HEK293 (cell line): ENCODE results near the gene ENO4.

ENCODE experiments used
- GLIS1 ChIP-seq: fragments of 450-650 bp; formaldehyde crosslinking; IDR thresholded peaks from 2 replicates; pipeline ENCODE4 v1.5.1; 2016; ENCODE audit warnings: missing biosample characterization, missing genetic modification characterization
- HOXC10 ChIP-seq: sonication (generic); formaldehyde crosslinking; IDR thresholded peaks from 2 replicates; pipeline ENCODE4 v1.8.1; 2023; ENCODE audit warnings: mild to moderate bottlenecking, missing genetic modification reagents
- KLF9 ChIP-seq: fragments of 450-650 bp; formaldehyde crosslinking; IDR thresholded peaks from 2 replicates; pipeline ENCODE4 v1.5.1; 2016; ENCODE audit warnings: missing biosample characterization, missing genetic modification characterization, low read depth
- ZBTB17 ChIP-seq: fragments of 450-650 bp; formaldehyde crosslinking; IDR thresholded peaks from 2 replicates; pipeline ENCODE4 v1.5.1; 2016; ENCODE audit warnings: missing biosample characterization, missing genetic modification characterization
- ZFP69B ChIP-seq: fragments of 450-650 bp; formaldehyde crosslinking; IDR thresholded peaks from 2 replicates; pipeline ENCODE4 v1.5.1; 2016; ENCODE audit warnings: missing biosample characterization, missing genetic modification characterization
- ZNF133 ChIP-seq: fragments of 450-650 bp; formaldehyde crosslinking; IDR thresholded peaks from 2 replicates; pipeline ENCODE4 v1.5.1; 2016; ENCODE audit warnings: missing biosample characterization, missing genetic modification characterization
- ZNF138 ChIP-seq: fragments of 450-650 bp; formaldehyde crosslinking; IDR thresholded peaks from 2 replicates; pipeline ENCODE4 v1.5.1; 2016; ENCODE audit warnings: missing biosample characterization, missing genetic modification characterization, borderline replicate concordance
- ZNF184 ChIP-seq: fragments of 450-650 bp; IDR thresholded peaks from 2 replicates; pipeline ENCODE4 v1.5.1; 2018; ENCODE audit warnings: missing biosample characterization, mild to moderate bottlenecking, missing genetic modification characterization
- ZNF223 ChIP-seq: fragments of 450-650 bp; formaldehyde crosslinking; IDR thresholded peaks from 2 replicates; pipeline ENCODE4 v1.5.1; 2016; ENCODE audit warnings: missing biosample characterization, missing genetic modification characterization
- ZNF239 ChIP-seq: fragments of 450-650 bp; formaldehyde crosslinking; IDR thresholded peaks from 2 replicates; pipeline ENCODE4 v1.5.1; 2016; ENCODE audit warnings: missing biosample characterization, missing genetic modification characterization
- ZNF341 ChIP-seq: fragments of 450-650 bp; formaldehyde crosslinking; IDR thresholded peaks from 2 replicates; pipeline ENCODE4; 2016; ENCODE audit warnings: low read depth, missing biosample characterization, missing genetic modification characterization
- ZNF473 ChIP-seq: fragments of 450-650 bp; formaldehyde crosslinking; IDR thresholded peaks from 2 replicates; pipeline ENCODE4 v1.5.1; 2017; ENCODE audit warnings: missing biosample characterization, missing genetic modification characterization
- ZNF610 ChIP-seq: fragments of 450-650 bp; formaldehyde crosslinking; IDR thresholded peaks from 2 replicates; pipeline ENCODE4 v1.5.1; 2016; ENCODE audit warnings: missing biosample characterization, missing genetic modification characterization, borderline replicate concordance
- ZNF658 ChIP-seq: fragments of 450-650 bp; formaldehyde crosslinking; IDR thresholded peaks from 2 replicates; pipeline ENCODE4; 2016; ENCODE audit warnings: missing biosample characterization, missing genetic modification characterization
- ZNF660 ChIP-seq: fragments of 450-650 bp; IDR thresholded peaks from 2 replicates; pipeline ENCODE4 v1.5.1; 2018; ENCODE audit warnings: missing biosample characterization, mild to moderate bottlenecking, missing genetic modification characterization
- ZNF701 ChIP-seq: fragments of 450-650 bp; formaldehyde crosslinking; IDR thresholded peaks from 2 replicates; pipeline ENCODE4 v1.5.1; 2016; ENCODE audit warnings: missing biosample characterization, missing genetic modification characterization
- ZNF843 ChIP-seq: fragments of 450-650 bp; formaldehyde crosslinking; IDR thresholded peaks from 2 replicates; pipeline ENCODE4 v1.5.1; 2016; ENCODE audit warnings: missing biosample characterization, missing genetic modification characterization
- ZSCAN16 ChIP-seq: fragments of 450-650 bp; formaldehyde crosslinking; IDR thresholded peaks from 2 replicates; pipeline ENCODE4 v1.5.1; 2016; ENCODE audit warnings: missing biosample characterization, missing genetic modification characterization
- TF ChIP-seq, protein P1 (sequence below): fragments of 450-650 bp; formaldehyde crosslinking; IDR thresholded peaks from 2 replicates; pipeline ENCODE4 v1.5.1; 2016; ENCODE audit warnings: missing biosample characterization, missing genetic modification characterization, borderline replicate concordance
- TF ChIP-seq, protein P2 (sequence below): fragments of 450-650 bp; formaldehyde crosslinking; IDR thresholded peaks from 2 replicates; pipeline ENCODE4 v1.5.1; 2016; ENCODE audit warnings: missing biosample characterization, missing genetic modification characterization
- TF ChIP-seq, protein P3 (sequence below): fragments of 450-650 bp; IDR thresholded peaks from 2 replicates; pipeline ENCODE4 v1.5.1; 2018; ENCODE audit warnings: missing biosample characterization, missing genetic modification characterization
- TF ChIP-seq, protein P4 (sequence below): fragments of 450-650 bp; IDR thresholded peaks from 2 replicates; pipeline ENCODE4 v1.5.1; 2018; ENCODE audit warnings: missing biosample characterization, mild to moderate bottlenecking, missing genetic modification characterization
- TF ChIP-seq, protein P5 (sequence below): fragments of 450-650 bp; formaldehyde crosslinking; IDR thresholded peaks from 2 replicates; pipeline ENCODE4 v1.5.1; 2016; ENCODE audit warnings: missing biosample characterization, missing genetic modification characterization, low read depth
- TF ChIP-seq, protein P6 (sequence below): fragments of 450-650 bp; formaldehyde crosslinking; IDR thresholded peaks from 2 replicates; pipeline ENCODE4 v1.5.1; 2016; ENCODE audit warnings: missing biosample characterization, missing genetic modification characterization
- TF ChIP-seq, protein P7 (sequence below): fragments of 450-650 bp; formaldehyde crosslinking; IDR thresholded peaks from 2 replicates; pipeline ENCODE4 v1.5.1; 2017; ENCODE audit warnings: missing biosample characterization, missing genetic modification characterization

The ENO4 gene

DNA sequence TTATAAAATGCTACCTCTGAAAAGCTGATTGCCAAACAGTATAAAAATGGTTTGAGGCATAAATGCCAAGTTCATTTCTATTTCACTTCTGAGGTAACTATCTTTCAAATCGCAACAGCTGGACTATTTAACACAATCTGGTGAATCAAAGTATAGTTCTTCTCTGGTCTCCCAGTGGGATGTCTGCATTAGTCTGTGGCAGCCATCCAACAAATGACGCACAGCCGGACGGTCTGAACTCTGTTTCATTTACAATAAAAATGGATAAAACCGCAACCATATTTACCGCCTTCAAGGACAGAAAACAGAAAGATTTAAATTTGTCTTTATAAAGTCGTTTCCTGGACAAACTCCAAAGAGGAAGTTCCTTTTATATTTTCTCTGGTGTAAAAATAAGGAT lies 41.9 kb downstream of the ENO4 start (continued):
- TF ChIP-seq, protein P1, sequence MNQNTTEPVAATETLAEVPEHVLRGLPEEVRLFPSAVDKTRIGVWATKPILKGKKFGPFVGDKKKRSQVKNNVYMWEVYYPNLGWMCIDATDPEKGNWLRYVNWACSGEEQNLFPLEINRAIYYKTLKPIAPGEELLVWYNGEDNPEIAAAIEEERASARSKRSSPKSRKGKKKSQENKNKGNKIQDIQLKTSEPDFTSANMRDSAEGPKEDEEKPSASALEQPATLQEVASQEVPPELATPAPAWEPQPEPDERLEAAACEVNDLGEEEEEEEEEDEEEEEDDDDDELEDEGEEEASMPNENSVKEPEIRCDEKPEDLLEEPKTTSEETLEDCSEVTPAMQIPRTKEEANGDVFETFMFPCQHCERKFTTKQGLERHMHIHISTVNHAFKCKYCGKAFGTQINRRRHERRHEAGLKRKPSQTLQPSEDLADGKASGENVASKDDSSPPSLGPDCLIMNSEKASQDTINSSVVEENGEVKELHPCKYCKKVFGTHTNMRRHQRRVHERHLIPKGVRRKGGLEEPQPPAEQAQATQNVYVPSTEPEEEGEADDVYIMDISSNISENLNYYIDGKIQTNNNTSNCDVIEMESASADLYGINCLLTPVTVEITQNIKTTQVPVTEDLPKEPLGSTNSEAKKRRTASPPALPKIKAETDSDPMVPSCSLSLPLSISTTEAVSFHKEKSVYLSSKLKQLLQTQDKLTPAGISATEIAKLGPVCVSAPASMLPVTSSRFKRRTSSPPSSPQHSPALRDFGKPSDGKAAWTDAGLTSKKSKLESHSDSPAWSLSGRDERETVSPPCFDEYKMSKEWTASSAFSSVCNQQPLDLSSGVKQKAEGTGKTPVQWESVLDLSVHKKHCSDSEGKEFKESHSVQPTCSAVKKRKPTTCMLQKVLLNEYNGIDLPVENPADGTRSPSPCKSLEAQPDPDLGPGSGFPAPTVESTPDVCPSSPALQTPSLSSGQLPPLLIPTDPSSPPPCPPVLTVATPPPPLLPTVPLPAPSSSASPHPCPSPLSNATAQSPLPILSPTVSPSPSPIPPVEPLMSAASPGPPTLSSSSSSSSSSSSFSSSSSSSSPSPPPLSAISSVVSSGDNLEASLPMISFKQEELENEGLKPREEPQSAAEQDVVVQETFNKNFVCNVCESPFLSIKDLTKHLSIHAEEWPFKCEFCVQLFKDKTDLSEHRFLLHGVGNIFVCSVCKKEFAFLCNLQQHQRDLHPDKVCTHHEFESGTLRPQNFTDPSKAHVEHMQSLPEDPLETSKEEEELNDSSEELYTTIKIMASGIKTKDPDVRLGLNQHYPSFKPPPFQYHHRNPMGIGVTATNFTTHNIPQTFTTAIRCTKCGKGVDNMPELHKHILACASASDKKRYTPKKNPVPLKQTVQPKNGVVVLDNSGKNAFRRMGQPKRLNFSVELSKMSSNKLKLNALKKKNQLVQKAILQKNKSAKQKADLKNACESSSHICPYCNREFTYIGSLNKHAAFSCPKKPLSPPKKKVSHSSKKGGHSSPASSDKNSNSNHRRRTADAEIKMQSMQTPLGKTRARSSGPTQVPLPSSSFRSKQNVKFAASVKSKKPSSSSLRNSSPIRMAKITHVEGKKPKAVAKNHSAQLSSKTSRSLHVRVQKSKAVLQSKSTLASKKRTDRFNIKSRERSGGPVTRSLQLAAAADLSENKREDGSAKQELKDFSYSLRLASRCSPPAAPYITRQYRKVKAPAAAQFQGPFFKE = no peak
- TF ChIP-seq, protein P2, sequence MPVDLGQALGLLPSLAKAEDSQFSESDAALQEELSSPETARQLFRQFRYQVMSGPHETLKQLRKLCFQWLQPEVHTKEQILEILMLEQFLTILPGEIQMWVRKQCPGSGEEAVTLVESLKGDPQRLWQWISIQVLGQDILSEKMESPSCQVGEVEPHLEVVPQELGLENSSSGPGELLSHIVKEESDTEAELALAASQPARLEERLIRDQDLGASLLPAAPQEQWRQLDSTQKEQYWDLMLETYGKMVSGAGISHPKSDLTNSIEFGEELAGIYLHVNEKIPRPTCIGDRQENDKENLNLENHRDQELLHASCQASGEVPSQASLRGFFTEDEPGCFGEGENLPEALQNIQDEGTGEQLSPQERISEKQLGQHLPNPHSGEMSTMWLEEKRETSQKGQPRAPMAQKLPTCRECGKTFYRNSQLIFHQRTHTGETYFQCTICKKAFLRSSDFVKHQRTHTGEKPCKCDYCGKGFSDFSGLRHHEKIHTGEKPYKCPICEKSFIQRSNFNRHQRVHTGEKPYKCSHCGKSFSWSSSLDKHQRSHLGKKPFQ (tag by site-specific recombination) = no peak
- no peak for TF ChIP-seq ZNF138 (tag by site-specific recombination)
- TF ChIP-seq ZNF223 (tag by site-specific recombination) = no peak
- 0 out of 2 replicates have a peak, but pooled peaks have one; percentile 16 for TF ChIP-seq ZFP69B (tag by site-specific recombination)
- TF ChIP-seq ZNF341 (tag by site-specific recombination) = no peak
- TF ChIP-seq ZNF184 (tag by site-specific recombination) = peak; percentile 55; the same call in 1 of the 2 replicates
- TF ChIP-seq, protein P3, sequence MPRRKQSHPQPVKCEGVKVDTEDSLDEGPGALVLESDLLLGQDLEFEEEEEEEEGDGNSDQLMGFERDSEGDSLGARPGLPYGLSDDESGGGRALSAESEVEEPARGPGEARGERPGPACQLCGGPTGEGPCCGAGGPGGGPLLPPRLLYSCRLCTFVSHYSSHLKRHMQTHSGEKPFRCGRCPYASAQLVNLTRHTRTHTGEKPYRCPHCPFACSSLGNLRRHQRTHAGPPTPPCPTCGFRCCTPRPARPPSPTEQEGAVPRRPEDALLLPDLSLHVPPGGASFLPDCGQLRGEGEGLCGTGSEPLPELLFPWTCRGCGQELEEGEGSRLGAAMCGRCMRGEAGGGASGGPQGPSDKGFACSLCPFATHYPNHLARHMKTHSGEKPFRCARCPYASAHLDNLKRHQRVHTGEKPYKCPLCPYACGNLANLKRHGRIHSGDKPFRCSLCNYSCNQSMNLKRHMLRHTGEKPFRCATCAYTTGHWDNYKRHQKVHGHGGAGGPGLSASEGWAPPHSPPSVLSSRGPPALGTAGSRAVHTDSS = no peak
- peak; percentile 42 for TF ChIP-seq GLIS1
- TF ChIP-seq ZNF239 (tag by site-specific recombination) = no peak
- no peak for TF ChIP-seq ZNF658 (tag by site-specific recombination)
- no peak for TF ChIP-seq ZNF610
- TF ChIP-seq, protein P4, sequence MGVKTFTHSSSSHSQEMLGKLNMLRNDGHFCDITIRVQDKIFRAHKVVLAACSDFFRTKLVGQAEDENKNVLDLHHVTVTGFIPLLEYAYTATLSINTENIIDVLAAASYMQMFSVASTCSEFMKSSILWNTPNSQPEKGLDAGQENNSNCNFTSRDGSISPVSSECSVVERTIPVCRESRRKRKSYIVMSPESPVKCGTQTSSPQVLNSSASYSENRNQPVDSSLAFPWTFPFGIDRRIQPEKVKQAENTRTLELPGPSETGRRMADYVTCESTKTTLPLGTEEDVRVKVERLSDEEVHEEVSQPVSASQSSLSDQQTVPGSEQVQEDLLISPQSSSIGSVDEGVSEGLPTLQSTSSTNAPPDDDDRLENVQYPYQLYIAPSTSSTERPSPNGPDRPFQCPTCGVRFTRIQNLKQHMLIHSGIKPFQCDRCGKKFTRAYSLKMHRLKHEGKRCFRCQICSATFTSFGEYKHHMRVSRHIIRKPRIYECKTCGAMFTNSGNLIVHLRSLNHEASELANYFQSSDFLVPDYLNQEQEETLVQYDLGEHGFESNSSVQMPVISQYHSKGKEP (tag by site-specific recombination) = peak; percentile 79; the same call in 1 of the 2 replicates
- TF ChIP-seq ZNF843 (tag by site-specific recombination) = peak; percentile 66
- TF ChIP-seq ZNF701 (tag by site-specific recombination) = no peak
- no peak for TF ChIP-seq ZSCAN16 (tag by site-specific recombination)
- TF ChIP-seq ZNF133 = no peak
- TF ChIP-seq ZBTB17 = peak; percentile 74
- no peak for TF ChIP-seq KLF9 (tag by site-specific recombination)
- TF ChIP-seq HOXC10 (CRISPR knock-in tag) = no peak
- no peak for TF ChIP-seq ZNF473
- peak; percentile 100 for TF ChIP-seq ZNF660
- TF ChIP-seq, protein P5, sequence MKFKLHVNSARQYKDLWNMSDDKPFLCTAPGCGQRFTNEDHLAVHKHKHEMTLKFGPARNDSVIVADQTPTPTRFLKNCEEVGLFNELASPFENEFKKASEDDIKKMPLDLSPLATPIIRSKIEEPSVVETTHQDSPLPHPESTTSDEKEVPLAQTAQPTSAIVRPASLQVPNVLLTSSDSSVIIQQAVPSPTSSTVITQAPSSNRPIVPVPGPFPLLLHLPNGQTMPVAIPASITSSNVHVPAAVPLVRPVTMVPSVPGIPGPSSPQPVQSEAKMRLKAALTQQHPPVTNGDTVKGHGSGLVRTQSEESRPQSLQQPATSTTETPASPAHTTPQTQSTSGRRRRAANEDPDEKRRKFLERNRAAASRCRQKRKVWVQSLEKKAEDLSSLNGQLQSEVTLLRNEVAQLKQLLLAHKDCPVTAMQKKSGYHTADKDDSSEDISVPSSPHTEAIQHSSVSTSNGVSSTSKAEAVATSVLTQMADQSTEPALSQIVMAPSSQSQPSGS (tag by site-specific recombination) = 0 out of 2 replicates have a peak, but pooled peaks have one; percentile 16
- TF ChIP-seq, protein P6, sequence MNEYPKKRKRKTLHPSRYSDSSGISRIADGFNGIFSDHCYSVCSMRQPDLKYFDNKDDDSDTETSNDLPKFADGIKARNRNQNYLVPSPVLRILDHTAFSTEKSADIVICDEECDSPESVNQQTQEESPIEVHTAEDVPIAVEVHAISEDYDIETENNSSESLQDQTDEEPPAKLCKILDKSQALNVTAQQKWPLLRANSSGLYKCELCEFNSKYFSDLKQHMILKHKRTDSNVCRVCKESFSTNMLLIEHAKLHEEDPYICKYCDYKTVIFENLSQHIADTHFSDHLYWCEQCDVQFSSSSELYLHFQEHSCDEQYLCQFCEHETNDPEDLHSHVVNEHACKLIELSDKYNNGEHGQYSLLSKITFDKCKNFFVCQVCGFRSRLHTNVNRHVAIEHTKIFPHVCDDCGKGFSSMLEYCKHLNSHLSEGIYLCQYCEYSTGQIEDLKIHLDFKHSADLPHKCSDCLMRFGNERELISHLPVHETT (tag by site-specific recombination) = no peak
- TF ChIP-seq, protein P7, sequence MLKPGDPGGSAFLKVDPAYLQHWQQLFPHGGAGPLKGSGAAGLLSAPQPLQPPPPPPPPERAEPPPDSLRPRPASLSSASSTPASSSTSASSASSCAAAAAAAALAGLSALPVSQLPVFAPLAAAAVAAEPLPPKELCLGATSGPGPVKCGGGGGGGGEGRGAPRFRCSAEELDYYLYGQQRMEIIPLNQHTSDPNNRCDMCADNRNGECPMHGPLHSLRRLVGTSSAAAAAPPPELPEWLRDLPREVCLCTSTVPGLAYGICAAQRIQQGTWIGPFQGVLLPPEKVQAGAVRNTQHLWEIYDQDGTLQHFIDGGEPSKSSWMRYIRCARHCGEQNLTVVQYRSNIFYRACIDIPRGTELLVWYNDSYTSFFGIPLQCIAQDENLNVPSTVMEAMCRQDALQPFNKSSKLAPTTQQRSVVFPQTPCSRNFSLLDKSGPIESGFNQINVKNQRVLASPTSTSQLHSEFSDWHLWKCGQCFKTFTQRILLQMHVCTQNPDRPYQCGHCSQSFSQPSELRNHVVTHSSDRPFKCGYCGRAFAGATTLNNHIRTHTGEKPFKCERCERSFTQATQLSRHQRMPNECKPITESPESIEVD = peak; percentile 99
